ENCODE data around the gene C2orf76.

C2orf76 gene

DNA sequence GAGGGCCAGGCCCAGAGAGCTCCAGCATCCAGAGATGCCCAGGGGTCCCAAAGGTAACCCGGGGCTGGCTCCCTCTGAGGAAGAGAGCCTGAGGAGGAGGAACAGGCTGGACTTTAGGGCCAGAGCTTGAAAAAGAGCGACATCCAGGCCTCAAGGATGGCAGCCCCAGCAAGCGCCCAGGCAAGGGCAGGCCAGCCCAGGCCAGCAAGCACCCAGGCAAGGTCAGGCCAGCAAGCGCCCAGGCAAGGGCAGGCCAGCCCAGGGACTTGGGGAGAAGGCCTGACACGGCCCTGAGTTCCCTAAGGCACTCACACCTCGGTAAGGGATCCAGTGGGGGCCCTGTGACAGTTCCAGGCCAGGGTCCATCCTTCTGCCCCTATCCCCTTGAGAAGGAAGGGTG, 30.6 kb upstream of the C2orf76 start:
- H4K20me1 ChIP-seq (ENCODE audit: insufficient read depth, low read length) = no peaks in the 10 kb centered on the region
- no peak for TF ChIP-seq EZH2 (IDR thresholded peaks at IDR 0.05; ENCODE audit: borderline replicate concordance, low read depth, low read length, severe bottlenecking)
- TF ChIP-seq, protein P1, sequence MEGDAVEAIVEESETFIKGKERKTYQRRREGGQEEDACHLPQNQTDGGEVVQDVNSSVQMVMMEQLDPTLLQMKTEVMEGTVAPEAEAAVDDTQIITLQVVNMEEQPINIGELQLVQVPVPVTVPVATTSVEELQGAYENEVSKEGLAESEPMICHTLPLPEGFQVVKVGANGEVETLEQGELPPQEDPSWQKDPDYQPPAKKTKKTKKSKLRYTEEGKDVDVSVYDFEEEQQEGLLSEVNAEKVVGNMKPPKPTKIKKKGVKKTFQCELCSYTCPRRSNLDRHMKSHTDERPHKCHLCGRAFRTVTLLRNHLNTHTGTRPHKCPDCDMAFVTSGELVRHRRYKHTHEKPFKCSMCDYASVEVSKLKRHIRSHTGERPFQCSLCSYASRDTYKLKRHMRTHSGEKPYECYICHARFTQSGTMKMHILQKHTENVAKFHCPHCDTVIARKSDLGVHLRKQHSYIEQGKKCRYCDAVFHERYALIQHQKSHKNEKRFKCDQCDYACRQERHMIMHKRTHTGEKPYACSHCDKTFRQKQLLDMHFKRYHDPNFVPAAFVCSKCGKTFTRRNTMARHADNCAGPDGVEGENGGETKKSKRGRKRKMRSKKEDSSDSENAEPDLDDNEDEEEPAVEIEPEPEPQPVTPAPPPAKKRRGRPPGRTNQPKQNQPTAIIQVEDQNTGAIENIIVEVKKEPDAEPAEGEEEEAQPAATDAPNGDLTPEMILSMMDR (IDR thresholded peaks at IDR 0.05; ENCODE audit: borderline replicate concordance, extremely low read depth, low read length, poor library complexity, severe bottlenecking) = no peak
- no peaks in the 10 kb centered on the region for H3K36me3 ChIP-seq (ENCODE audit: insufficient read depth, low read length)
- H3K27me3 ChIP-seq (ENCODE audit: insufficient read depth, low read length, poor library complexity) = peaks cover 4% of the 10 kb centered on the region
- H3K27ac ChIP-seq (ENCODE audit: low read length) = no peak overlapping the region
- H3K79me2 ChIP-seq (ENCODE audit: insufficient read depth, low read length) = no peaks in the 10 kb centered on the region
- DNase-seq (no peak), ATAC-seq (ENCODE audit: insufficient read depth, low read depth) (no peak)
- no peak overlapping the region for H3K4me2 ChIP-seq (ENCODE audit: insufficient read depth, low read length)
- no peaks in the 10 kb centered on the region for H3K4me1 ChIP-seq (ENCODE audit: insufficient read depth, low read length)
- no peak overlapping the region for H2AFZ ChIP-seq (ENCODE audit: low read depth, low read length)
- no peak overlapping the region for H3K9ac ChIP-seq (ENCODE audit: low read depth, low read length)
- no peaks in the 10 kb centered on the region for H3K9me3 ChIP-seq (ENCODE audit: insufficient read depth, low read length, severe bottlenecking)
- no peak overlapping the region for H3K4me3 ChIP-seq (ENCODE audit: low read depth in 1 of 2, low read length in 2 of 2)

DNA sequence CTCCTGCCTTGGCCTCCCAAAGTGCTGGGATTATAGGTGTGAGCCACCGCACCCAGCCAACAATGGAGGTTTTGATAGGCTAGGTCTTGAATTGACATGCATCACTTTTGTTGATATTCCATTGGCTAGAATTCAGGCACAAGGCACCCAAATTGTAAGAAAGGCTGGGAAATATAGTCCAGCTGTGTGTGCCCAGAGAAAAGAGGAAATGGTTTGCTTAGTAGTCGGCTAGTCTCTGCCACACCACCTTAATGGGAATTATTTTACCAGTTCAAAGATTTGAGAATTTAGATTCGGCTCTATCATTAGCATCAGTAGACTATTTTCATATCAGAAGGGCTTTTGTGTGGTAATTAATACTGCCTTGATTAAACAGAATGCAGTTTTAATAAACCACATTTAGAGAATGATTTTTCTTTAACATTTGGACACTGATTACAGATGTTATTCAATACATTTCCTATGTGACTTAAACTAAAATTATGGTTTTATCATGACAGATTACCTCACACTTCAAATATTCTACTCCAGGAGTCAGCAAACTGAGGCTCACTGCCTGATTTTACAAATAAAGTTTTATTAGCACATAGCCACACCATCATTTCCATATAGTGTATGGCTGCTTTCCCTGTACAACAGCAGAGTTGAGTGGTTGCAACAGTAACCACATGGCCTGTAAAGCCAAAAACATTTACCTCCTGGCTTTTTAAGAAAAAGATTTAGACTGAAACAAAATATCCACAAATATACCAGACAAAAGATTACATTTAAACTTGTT, 27.5 kb upstream of the C2orf76 start:
- H3K36me3 ChIP-seq (ENCODE audit: insufficient read depth, low read length) = no peaks in the 10 kb centered on the region
- H3K9me3 ChIP-seq (ENCODE audit: insufficient read depth, low read length, severe bottlenecking) = no peaks in the 10 kb centered on the region
- ATAC-seq (ENCODE audit: insufficient read depth, low read depth) (no peak), DNase-seq (no peak)
- H3K27me3 ChIP-seq (ENCODE audit: insufficient read depth, low read length, poor library complexity) = peaks cover 7% of the 10 kb centered on the region
- no peak for TF ChIP-seq EZH2 (IDR thresholded peaks at IDR 0.05; ENCODE audit: borderline replicate concordance, low read depth, low read length, severe bottlenecking)
- TF ChIP-seq, protein P1 (IDR thresholded peaks at IDR 0.05; ENCODE audit: borderline replicate concordance, extremely low read depth, low read length, poor library complexity, severe bottlenecking) = no peak
- no peaks in the 10 kb centered on the region for H3K4me1 ChIP-seq (ENCODE audit: insufficient read depth, low read length)
- H3K4me3 ChIP-seq (ENCODE audit: low read depth in 1 of 2, low read length in 2 of 2) = no peak overlapping the region
- H3K79me2 ChIP-seq (ENCODE audit: insufficient read depth, low read length) = no peaks in the 10 kb centered on the region
- no peak overlapping the region for H3K4me2 ChIP-seq (ENCODE audit: insufficient read depth, low read length)
- no peak overlapping the region for H2AFZ ChIP-seq (ENCODE audit: low read depth, low read length)
- no peak overlapping the region for H3K9ac ChIP-seq (ENCODE audit: low read depth, low read length)
- no peaks in the 10 kb centered on the region for H4K20me1 ChIP-seq (ENCODE audit: insufficient read depth, low read length)
- no peak overlapping the region for H3K27ac ChIP-seq (ENCODE audit: low read length)

DNA sequence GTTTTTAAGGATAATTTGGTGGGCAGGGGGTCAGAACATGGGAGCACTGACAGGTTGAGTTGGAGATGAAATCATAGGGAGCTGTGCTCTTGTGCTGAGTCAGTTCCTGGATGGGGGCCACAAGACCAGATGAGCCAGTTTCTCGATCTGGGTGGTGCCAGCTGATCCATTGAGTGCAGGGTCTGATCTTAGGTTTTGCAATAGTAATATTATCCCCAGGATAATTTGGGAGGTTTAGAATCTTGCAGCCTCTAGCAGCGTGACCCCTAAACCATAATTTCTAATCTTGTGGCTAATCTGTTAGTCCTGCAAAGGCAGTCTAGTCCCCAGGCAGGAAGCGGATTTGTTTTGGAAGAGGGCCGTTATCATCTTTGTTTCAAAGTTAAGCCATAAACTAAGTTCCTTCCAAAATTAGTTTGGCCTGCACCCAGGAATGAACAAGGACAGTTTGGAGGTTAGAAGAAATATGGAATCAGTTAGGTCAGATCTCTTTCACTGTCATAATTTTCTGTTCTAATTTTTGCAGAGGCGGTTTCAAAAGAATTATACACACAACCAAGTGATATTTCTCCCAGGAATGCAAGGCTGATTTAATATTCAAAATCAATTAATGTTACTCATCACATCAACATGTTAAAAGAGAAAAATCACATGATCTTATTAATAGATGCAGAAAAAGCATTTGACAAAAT, 23.1 kb upstream of the C2orf76 start:
- H4K20me1 ChIP-seq (ENCODE audit: insufficient read depth, low read length) = no peaks in the 10 kb centered on the region
- TF ChIP-seq EZH2 (IDR thresholded peaks at IDR 0.05; ENCODE audit: borderline replicate concordance, low read depth, low read length, severe bottlenecking) = no peak
- TF ChIP-seq, protein P1 (IDR thresholded peaks at IDR 0.05; ENCODE audit: borderline replicate concordance, extremely low read depth, low read length, poor library complexity, severe bottlenecking) = no peak
- H3K4me3 ChIP-seq (ENCODE audit: low read depth in 1 of 2, low read length in 2 of 2) = no peak overlapping the region
- no peaks in the 10 kb centered on the region for H3K79me2 ChIP-seq (ENCODE audit: insufficient read depth, low read length)
- no peaks in the 10 kb centered on the region for H3K36me3 ChIP-seq (ENCODE audit: insufficient read depth, low read length)
- no peak for DNase-seq
- no peak overlapping the region for H3K27ac ChIP-seq (ENCODE audit: low read length)
- H3K9me3 ChIP-seq (ENCODE audit: insufficient read depth, low read length, severe bottlenecking) = no peaks in the 10 kb centered on the region
- H2AFZ ChIP-seq (ENCODE audit: low read depth, low read length) = no peak overlapping the region
- H3K4me1 ChIP-seq (ENCODE audit: insufficient read depth, low read length) = peaks cover 12% of the 10 kb centered on the region
- ATAC-seq (ENCODE audit: insufficient read depth, low read depth) = no peak
- no peak overlapping the region for H3K4me2 ChIP-seq (ENCODE audit: insufficient read depth, low read length)
- H3K9ac ChIP-seq (ENCODE audit: low read depth, low read length) = no peak overlapping the region
- peaks cover 4% of the 10 kb centered on the region for H3K27me3 ChIP-seq (ENCODE audit: insufficient read depth, low read length, poor library complexity)
